Measurements from ENCODE around the gene MMP11.

The MMP11 gene

DNA sequence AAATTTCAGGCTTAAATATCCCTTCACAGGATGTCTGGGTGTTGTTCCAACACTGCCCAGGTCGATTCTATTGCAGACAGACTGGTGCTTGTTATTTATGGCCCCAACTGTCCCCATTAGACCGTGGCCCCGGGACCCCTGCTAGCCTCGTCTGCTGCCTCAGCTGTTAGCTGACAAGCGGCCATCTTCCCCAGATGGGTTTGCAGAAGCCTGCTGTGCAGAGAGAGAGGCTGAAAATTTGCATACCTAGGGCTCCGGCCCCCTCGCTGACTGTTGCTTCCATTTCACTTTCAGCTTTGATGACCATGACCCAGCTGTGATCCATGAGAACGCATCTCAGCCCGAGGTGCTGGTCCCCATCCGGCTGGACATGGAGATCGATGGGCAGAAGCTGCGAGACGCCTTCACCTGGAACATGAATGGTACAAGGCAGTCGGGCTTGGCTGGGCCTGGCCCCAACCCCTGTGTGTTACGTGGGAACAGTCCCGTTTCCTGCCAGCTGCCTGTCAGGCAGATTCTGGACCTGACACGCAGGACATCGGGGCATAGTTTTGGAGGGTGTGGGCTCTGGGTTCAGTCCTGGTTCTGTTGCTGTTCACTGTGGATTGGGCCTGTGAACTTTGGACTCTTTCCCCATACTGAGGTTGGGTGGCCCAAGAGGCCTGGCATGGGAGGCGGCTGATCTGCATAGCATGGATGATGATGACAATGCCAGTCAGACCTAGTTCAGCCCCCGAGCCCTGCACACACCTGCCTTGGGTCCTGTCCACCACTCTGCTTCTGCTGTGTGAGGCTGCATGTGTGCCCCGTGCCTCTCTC is 30.6 kb downstream of the MMP11 start:
- no peak for DNase-seq

GRCh38 chr22:23804781-23805291 is 32.2 kb downstream of the MMP11 start:
- DNase-seq = no peak

- DNase-seq = no peak
Measured at GRCh38 chr22:23806837-23807236, 34.2 kb downstream of the MMP11 start.

DNA sequence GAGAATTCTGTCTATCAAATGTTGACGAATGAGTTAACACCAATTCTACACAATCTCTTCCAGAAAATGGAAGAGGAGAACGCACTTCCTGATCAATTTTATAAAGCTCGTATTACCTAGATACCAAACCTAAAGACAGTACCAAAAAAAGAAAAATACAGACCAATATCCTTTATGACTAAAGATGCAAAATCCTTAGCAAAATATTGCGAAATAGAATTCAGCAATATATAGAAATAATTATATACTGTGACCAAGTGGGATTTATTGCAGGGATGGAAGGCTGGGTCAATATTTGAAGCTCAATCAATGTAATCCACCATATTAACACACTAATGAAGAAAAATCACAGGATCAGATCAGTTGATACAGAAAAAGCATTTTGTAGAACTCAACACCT is 39.7 kb downstream of the MMP11 start:
- DNase-seq = no peak

GRCh38 chr22:23815541-23816155 is 43.0 kb downstream of the MMP11 start:
- no peak for DNase-seq

GRCh38 chr22:23816156-23816976 is 43.7 kb downstream of the MMP11 start:
- DNase-seq = no peak

DNA sequence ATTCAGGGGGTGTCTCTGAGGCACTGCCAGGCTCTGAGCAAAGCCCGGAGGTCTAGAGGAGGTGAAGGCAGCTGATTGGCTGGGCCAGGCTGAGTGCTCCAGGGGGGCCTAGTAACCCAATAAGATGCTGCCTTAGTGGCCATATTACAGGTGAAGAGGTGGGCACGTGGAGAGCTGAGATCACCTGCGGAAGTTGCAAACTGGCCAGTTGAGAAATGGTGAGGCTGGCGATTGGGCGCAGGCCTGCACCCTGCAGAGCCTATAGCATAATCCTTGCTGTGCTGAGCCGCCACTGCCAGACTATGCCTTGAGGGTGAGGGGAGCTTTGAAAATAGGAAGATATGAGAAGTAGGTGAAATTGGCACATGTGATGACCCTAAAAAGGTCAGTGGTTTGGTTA is 44.5 kb downstream of the MMP11 start:
- DNase-seq = no peak

DNA sequence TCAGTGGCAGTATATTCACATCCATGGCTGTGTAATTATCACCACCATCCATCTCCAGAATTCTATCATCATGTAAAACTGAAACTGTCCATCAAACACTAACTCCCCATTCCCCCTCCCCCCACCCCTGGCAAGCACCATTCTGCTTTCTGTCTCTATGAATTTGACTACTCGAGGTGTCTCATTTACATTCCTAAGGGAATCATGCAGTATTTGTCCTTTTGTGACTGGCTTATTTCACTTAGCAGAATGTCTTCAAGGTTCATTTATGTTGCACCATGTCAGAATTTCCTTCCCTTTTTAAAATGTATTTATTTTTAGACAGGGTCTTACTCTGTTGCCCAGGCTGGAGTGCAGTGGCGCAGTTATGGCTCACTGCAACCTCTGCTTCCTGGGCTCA is 45.9 kb downstream of the MMP11 start:
- no peak for DNase-seq

DNA sequence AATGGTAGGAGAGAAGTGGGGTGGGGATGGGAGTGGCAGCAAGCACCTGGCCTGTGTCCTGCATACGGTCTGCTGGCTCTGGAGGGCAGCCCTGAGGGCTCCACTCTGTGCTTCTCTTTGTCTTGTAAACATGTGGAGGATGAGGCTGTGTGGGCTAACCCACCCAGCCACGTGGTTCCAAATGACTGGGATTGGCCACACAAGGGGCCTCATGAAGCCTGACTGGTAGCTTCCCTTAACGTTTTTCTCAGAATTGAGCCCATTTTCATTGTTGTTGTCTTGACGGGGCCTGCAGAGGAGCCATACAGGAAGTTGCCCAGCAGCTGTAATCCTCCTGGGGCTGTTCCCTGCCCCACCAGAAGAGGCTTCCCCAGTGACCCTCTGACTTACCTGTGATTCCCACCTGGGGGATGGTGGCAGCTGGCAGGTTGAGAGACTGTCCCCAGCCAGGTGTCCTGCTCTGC is 48.1 kb downstream of the MMP11 start:
- DNase-seq = no peak

GRCh38 chr22:23822101-23822671 is 49.5 kb downstream of the MMP11 start:
- no peak for DNase-seq

DNA sequence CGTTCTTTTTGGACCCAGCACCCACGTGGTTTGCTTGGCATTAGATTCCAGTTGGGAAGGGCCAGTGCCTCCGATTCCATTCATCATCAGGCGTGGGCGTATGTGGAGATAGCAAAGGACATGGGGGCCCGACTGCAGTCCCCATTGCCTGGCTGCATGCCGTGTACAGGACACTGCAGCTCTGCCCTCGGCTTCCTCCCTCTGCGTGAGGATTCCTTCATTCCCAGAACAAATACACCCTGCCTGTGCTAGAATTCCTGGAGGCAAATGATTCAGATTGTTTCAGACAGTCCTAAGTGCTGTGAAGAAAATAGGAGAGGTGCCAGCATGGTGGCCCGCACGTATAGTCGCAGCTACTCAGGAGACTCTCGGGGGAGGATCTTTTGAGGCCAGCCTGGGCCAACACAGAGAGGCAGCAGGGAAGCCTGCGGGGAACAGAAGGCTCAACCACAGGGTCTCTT is 50.7 kb downstream of the MMP11 start:
- no peak for DNase-seq

DNA sequence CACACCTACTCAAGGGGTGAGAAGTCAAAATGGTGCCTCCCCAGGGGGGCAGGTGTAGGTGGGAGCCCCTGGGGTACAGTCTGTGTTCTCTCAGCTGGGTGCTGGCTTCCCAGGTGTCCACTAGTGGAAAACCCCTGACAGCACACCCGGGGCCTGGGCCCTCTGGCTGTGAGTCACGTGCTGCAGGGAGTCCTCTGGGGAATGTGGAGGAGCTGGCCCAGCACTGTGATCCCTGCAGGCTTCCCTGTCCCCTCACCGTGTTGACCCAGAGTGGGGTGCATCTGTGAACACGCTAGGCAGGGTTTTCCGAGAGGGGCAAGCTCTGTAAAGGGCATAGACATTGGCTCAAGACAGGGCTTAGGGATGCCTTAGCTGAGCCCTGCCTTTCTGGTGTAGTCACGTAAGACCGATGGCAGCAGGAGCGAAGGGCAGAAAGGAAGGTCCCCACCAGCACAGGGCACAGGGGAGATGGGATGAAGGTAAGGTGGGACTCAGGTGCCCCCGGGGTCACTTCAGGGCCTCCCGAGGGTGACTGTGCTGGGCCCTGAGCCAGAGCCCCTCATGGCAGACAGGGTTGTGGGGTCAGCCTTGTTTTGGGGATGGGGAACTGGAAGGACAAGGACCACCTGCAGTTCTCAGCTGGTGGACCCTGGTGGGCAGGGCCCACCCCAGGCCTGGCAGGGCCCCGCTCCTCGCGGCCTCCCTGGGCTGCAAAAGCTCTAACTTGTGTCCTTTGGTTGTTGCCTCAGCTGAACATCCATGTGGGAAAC is 52.0 kb downstream of the MMP11 start:
- DNase-seq = no peak

- DNase-seq = no peak
Measured at GRCh38 chr22:23825246-23825905, 52.7 kb downstream of the MMP11 start.

DNA sequence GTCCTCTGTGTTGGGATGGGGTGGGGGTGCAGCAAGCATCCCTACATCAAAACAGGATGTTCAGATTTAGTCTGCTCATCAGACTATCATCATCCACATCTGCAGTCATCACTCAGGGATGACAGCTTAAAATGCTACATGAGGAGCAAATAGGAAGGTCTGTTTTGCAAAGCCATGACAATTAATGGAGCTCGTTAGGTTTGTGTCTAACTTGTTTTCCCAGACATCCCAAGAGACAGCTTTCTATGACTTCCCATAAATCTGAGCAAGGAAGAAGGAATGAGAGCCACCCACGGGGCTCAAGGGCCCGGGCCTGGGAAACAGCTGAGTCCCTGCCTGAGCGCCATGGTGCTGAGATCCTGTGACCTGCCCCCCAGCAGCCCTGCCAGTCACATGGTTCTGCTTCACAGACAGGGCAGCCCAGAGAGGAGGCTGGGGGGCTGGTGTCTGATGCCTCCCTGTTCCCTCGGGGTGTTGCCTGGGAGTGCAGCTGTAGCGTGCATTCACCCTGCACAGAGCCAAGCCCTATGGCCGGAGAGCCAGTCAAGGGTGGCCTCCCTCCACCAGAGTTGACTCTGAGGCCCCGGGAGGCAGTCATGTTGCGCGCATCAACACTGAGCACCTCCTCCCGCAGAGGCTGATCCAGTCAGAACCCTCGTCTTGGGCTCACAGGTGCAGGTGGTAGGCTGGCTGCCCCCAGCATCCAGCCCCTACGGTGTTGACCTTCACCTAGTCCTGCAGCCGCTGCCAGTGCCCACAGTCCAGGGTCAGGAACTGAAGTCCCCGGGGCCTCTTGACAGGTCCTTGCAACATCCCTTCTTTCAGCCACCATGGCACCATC is 54.1 kb downstream of the MMP11 start:
- no peak for DNase-seq

- no peak for DNase-seq
Measured at GRCh38 chr22:23827351-23827995, 54.8 kb downstream of the MMP11 start.

- no peak for DNase-seq
Measured at GRCh38 chr22:23828800-23829680, 56.4 kb downstream of the MMP11 start.

DNA sequence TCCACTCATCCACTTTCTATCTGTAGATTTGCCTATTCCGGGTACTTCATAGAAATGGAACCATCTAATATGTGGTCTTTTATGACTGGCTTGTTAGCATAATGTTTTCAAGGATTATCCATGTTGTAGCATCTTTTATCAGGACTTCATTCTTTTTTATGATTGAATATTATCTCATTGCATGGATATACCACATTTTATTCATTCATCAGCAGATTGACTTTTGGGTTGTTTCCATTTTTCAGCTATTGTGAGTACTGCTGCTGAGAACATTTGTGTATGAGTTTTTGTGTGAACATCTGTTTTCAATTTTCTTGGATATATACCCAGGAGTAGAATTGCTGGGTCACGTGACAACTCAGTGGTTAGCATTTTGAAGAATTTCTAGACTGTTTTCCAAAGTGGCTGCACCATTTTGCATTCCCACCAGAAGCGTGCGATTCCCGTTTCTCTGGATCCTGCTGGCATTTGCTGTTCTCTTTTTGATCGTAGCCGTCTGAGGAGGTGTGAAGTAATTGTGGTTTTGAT is 57.3 kb downstream of the MMP11 start:
- DNase-seq = no peak

GRCh38 chr22:23831261-23831660 is 58.6 kb downstream of the MMP11 start:
- DNase-seq = no peak

- DNase-seq = no peak
Measured at GRCh38 chr22:23831781-23832180, 59.1 kb downstream of the MMP11 start.

All from NCI-H2081 treated with DMSO at 0.1 percent for 48 hours (cell line).